AG04450 (cell line): ENCODE data around the gene MAGI3. TPM values are rescaled to one million over a fixed set of nuclear protein-coding genes. Genes with fewer than 3 reads are reported as not detected.

Experiments
- CTCF ChIA-PET: fragments of 300-600, 350-600 bp; formaldehyde crosslinking; extraction: SDS; loops from one replicate; lab custom pipeline; 2022; ENCODE audit warnings: antibody characterized with exemption, inconsistent platforms; lab: Charles Lee
- POLR2A ChIA-PET: fragments of 350-600 bp; formaldehyde crosslinking; extraction: SDS; loops from one replicate; lab custom pipeline; 2021; ENCODE audit warnings: antibody characterized with exemption, inconsistent platforms; lab: Yijun Ruan, JAX
- DNase-seq: peaks from one replicate; pipeline ENCODE4 v3.0.0-alpha.2; 2011; ENCODE audit warnings: low read depth, low spot score
- H3K27ac ChIP-seq: one replicate; pipeline ENCODE4 v1.5.1; 2012; ENCODE audit warnings: low read depth, low read length, control low read depth
- H3K27me3 ChIP-seq: one replicate; pipeline ENCODE4 v1.6.0; 2012; ENCODE audit warnings: low read length; ENCODE audit not compliant: control insufficient read depth, insufficient read depth
- H3K4me3 ChIP-seq: 2 replicates; pipeline ENCODE4 v1.5.1; 2011; ENCODE audit warnings: mild to moderate bottlenecking, low read depth, low read length, control low read depth
- H3K9me3 ChIP-seq: 2 replicates; pipeline ENCODE4 v1.5.1; 2012; ENCODE audit warnings: low read length; ENCODE audit not compliant: control insufficient read depth, insufficient read depth
- CTCF ChIP-seq: IDR thresholded peaks from 2 replicates; pipeline ENCODE4 v1.5.1; 2011; ENCODE audit warnings: low read depth, low read length, control low read depth, inconsistent platforms
- polyA plus RNA-seq: library from polyadenylated mRNA; depleted of rRNA; stranded (reverse); fragments of >200 nt; gene quantifications from 2 replicates; pipeline ENCODE4 v1.2.3, GENCODE V29; 2011

The MAGI3 gene
- polyA plus RNA-seq, 1 experiment, result 5.8 TPM

GRCh38 chr1:113439277-113439670 lies 49.0 kb downstream of the MAGI3 start:
- TF ChIP-seq CTCF, result no peak
- Histone ChIP-seq H3K27ac (no peak overlapping the region), H3K27me3 (no peaks in the 10 kb centered on the region), H3K4me3 (no peak overlapping the region), H3K9me3 (peaks cover 4% of the 10 kb centered on the region; the same call in 1 of the 2 replicates)
- no peak for DNase-seq
- ChIA-PET POLR2A (no interaction called here), CTCF (no interaction called here)

GRCh38 chr1:113442131-113442530 lies 51.8 kb downstream of the MAGI3 start:
- Histone ChIP-seq H3K4me3 (no peak overlapping the region), H3K27me3 (no peaks in the 10 kb centered on the region), H3K9me3 (peaks cover 9% of the 10 kb centered on the region; the same call in 1 of the 2 replicates), H3K27ac (no peak overlapping the region)
- TF ChIP-seq CTCF, result no peak
- CTCF ChIA-PET, result interaction anchor here (2.0 kb wide), 1 partner anchor 11 kb away, joined by 5 read pairs; no protein-coding TSS in a partner anchor
- DNase-seq, result no peak
- POLR2A ChIA-PET, result no interaction called here

- POLR2A ChIA-PET, result no interaction called here
- no peak overlapping the region for H3K27ac ChIP-seq
- H3K4me3 ChIP-seq, result no peak overlapping the region
- H3K9me3 ChIP-seq, result peaks cover 9% of the 10 kb centered on the region; the same call in 1 of the 2 replicates
- no peak for TF ChIP-seq CTCF
- CTCF ChIA-PET, result interaction anchor here (1.4 kb wide), 1 partner anchor 8 kb away, joined by 8 read pairs; no protein-coding TSS in a partner anchor
- no peak for DNase-seq
- no peaks in the 10 kb centered on the region for H3K27me3 ChIP-seq
Measured at GRCh38 chr1:113444857-113445256, 54.5 kb downstream of the MAGI3 start.

- no peaks in the 10 kb centered on the region for H3K27me3 ChIP-seq
- H3K9me3 ChIP-seq, result no peaks in the 10 kb centered on the region
- TF ChIP-seq CTCF, result no peak
- DNase-seq, result no peak
- CTCF ChIA-PET, result no interaction called here
- no peak overlapping the region for H3K4me3 ChIP-seq
- H3K27ac ChIP-seq, result no peak overlapping the region
- POLR2A ChIA-PET, result no interaction called here
Measured at GRCh38 chr1:113451710-113452109, 61.4 kb downstream of the MAGI3 start.

GRCh38 chr1:113452921-113453770 lies 62.8 kb downstream of the MAGI3 start:
- POLR2A ChIA-PET, result interaction anchor here (0.6 kb wide), 1 partner anchor 307 kb away, joined by 3 read pairs; no protein-coding TSS in a partner anchor
- H3K4me3 ChIP-seq, result no peak overlapping the region
- peak; percentile 62 for TF ChIP-seq CTCF
- H3K27ac ChIP-seq, result no peak overlapping the region
- no peak for DNase-seq
- no peaks in the 10 kb centered on the region for H3K27me3 ChIP-seq
- CTCF ChIA-PET, result interaction anchor here (0.6 to 1.7 kb wide), 12 partner anchors 8 to 380 kb away, joined by 3 to 9 read pairs (median 4); partner anchors contain the start of gene LRIG2
- H3K9me3 ChIP-seq, result no peaks in the 10 kb centered on the region
